PC-9 (cell line): Measurements from ENCODE around the gene ATOSB. TPM values are rescaled to one million over a fixed set of nuclear protein-coding genes. Genes with fewer than 3 reads are reported as not detected.

Experiments used
- BruUV-seq: library from RNA; stranded (reverse); fragments of 400-500 nt; replicated peaks from 2 replicates; lab custom pipeline; 2021; lab: Mats Ljungman, UMichigan
- CTCF ChIA-PET: fragments of 300-600 bp; sonication (Branson Sonifier 250); formaldehyde crosslinking; loops from one replicate; lab custom pipeline; 2022; ENCODE audit warnings: antibody characterized with exemption; lab: Charles Lee
- POLR2A ChIA-PET: fragments of 300-600 bp; sonication (Branson Sonifier 250); formaldehyde crosslinking; loops from one replicate; lab custom pipeline; 2022; ENCODE audit warnings: antibody characterized with exemption; ENCODE audit not compliant: unreplicated experiment; lab: Charles Lee
- DNase-seq, 2 experiments: peaks; one replicate each; pipeline versions ENCODE4 v3.0.0 to v3.0.0-alpha.2; 2015 to 2022; ENCODE audit warnings: mixed read lengths in 1 of 2
- H2AFZ ChIP-seq: fragments of 200-600 bp; sonication (generic); 2 replicates; pipeline ENCODE4 v1.8.1; 2017; ENCODE audit warnings: antibody characterized with exemption
- H3F3A ChIP-seq: fragments of 200-600 bp; sonication (generic); 2 replicates; pipeline ENCODE4 v1.8.1; 2017; ENCODE audit warnings: antibody characterized with exemption, mild to moderate bottlenecking, low read depth; ENCODE audit not compliant: insufficient read depth
- H3K27ac ChIP-seq: fragments of 200-600 bp; sonication (generic); 2 replicates; pipeline ENCODE4 v1.6.1; 2016; ENCODE audit warnings: mixed run types
- H3K27me3 ChIP-seq: fragments of 200-600 bp; sonication (generic); 2 replicates; pipeline ENCODE4 v1.6.1; 2016; ENCODE audit warnings: low read depth, mixed run types; ENCODE audit not compliant: insufficient read depth
- H3K36me3 ChIP-seq: fragments of 200-600 bp; sonication (generic); 2 replicates; pipeline ENCODE4 v1.6.1; 2016; ENCODE audit warnings: low read depth, mixed run types
- H3K4me1 ChIP-seq: fragments of 200-600 bp; sonication (generic); replicated peaks from 2 replicates; pipeline ENCODE4 v1.6.1; 2016; ENCODE audit warnings: mixed run types; ENCODE audit not compliant: insufficient read depth
- H3K4me2 ChIP-seq: fragments of 200-600 bp; sonication (generic); 2 replicates; pipeline ENCODE4 v1.6.1; 2017; ENCODE audit warnings: mixed run types
- H3K4me3 ChIP-seq: fragments of 200-600 bp; sonication (generic); 2 replicates; pipeline ENCODE4 v1.6.1; 2016; ENCODE audit warnings: mixed run types
- H3K79me2 ChIP-seq: fragments of 200-600 bp; sonication (generic); 2 replicates; pipeline ENCODE4 v1.6.1; 2017; ENCODE audit warnings: low read depth, mixed run types
- H3K9me2 ChIP-seq: fragments of 200-600 bp; sonication (generic); 2 replicates; pipeline ENCODE4 v1.8.1; 2017; ENCODE audit warnings: mild to moderate bottlenecking; ENCODE audit not compliant: insufficient read depth
- H3K9me3 ChIP-seq: fragments of 200-600 bp; sonication (generic); 2 replicates; pipeline ENCODE4 v1.8.1; 2016; ENCODE audit warnings: low read depth; ENCODE audit not compliant: insufficient read depth
- H4K20me1 ChIP-seq: fragments of 200-600 bp; sonication (generic); 2 replicates; pipeline ENCODE4 v1.8.1; 2017; ENCODE audit not compliant: insufficient read depth
- EZH2 ChIP-seq: fragments of 200-600 bp; sonication (generic); IDR thresholded peaks from 2 replicates; pipeline ENCODE4 v1.8.0; 2017; ENCODE audit warnings: antibody characterized with exemption, low read depth
- intact Hi-C: fragments of 100-400 bp; cut with micrococcal nuclease; formaldehyde crosslinking; loops from one replicate; pipeline ENCODE4 v1.10.0; 2022; ENCODE audit not compliant: unreplicated experiment
- total RNA-seq: library from RNA; stranded (reverse); gene quantifications from 2 replicates; pipeline ENCODE4 v1.2.3, GENCODE V29; 2021
- TF ChIP-seq, protein P1 (sequence below): fragments of 200-600 bp; sonication (generic); conservative IDR thresholded peaks from 2 replicates; pipeline ENCODE4 v1.6.1; 2017; ENCODE audit warnings: mixed run types, antibody characterized with exemption, mild to moderate bottlenecking, moderate library complexity

The ATOSB gene
- total RNA-seq, 1 experiment from 2014 or later, result 10.5 TPM

DNA sequence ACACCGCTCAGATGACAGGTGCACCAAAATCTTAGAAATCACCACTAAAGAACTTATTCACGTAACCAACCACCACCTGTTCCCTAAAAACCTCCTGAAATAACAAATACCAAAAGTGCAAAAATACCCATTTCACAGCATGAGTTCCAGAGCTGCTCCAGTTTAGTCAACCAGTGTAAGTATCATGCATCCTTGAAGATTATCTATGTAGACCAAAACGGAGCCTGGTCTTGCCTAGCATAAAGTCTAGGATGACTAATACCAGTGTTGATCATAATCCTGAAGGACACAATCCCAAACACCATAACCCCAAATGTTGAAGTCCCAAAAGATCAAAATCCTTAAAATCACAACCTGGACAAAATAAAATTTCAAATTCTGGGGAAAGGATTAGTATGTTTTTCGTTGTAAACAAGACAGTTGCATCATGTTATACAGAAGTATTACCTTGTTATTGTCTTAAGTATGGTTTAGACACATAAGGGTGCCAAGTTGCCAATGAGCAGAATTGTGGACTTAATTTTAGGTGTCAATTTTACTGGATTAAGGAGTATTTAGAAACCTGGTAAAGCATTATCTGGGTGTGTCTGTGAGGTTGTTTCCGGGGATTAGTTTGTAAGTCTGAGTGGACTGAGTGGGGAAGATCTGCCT, 61.4 kb downstream of the ATOSB start:
- Histone ChIP-seq H3K36me3 (peaks cover 11% of the 10 kb centered on the region; the same call in 1 of the 2 replicates), H3K27me3 (no peaks in the 10 kb centered on the region), H3K9me2 (no peaks in the 10 kb centered on the region), H3K9me3 (no peaks in the 10 kb centered on the region), H3K79me2 (no peaks in the 10 kb centered on the region), H3K4me2 (no peak overlapping the region), H4K20me1 (peaks cover 4% of the 10 kb centered on the region; the same call in 1 of the 2 replicates), H3F3A (peaks cover 19% of the 10 kb centered on the region; the same call in 1 of the 2 replicates), H3K4me1 (no peaks in the 10 kb centered on the region), H2AFZ (no peak overlapping the region), H3K4me3 (no peak overlapping the region), H3K27ac (no peak overlapping the region)
- intact Hi-C loops, result no loop called here
- BruUV-seq, result no TSS peak
- TF ChIP-seq, protein P1, sequence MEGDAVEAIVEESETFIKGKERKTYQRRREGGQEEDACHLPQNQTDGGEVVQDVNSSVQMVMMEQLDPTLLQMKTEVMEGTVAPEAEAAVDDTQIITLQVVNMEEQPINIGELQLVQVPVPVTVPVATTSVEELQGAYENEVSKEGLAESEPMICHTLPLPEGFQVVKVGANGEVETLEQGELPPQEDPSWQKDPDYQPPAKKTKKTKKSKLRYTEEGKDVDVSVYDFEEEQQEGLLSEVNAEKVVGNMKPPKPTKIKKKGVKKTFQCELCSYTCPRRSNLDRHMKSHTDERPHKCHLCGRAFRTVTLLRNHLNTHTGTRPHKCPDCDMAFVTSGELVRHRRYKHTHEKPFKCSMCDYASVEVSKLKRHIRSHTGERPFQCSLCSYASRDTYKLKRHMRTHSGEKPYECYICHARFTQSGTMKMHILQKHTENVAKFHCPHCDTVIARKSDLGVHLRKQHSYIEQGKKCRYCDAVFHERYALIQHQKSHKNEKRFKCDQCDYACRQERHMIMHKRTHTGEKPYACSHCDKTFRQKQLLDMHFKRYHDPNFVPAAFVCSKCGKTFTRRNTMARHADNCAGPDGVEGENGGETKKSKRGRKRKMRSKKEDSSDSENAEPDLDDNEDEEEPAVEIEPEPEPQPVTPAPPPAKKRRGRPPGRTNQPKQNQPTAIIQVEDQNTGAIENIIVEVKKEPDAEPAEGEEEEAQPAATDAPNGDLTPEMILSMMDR, result no peak
- no peak for TF ChIP-seq EZH2
- DNase-seq, result no peak
- ChIA-PET POLR2A (interaction anchor here (0.7 kb wide), 1 partner anchor 9 kb away, joined by 12 read pairs; no protein-coding TSS in a partner anchor), CTCF (no interaction called here)

Other genes with a start within 250 kb of the ATOSB start
- not detected in 2 replicates for gene PHF24, start 157.6 kb downstream of the ATOSB start, total RNA-seq
- gene DNAJB5, start 126.1 kb downstream of the ATOSB start, total RNA-seq, result 0.79 and 0.98 TPM in 2 replicates
- 200 and 216 TPM in 2 replicates for gene VCP, start 43.2 kb downstream of the ATOSB start, total RNA-seq
- gene FANCG, start 35.9 kb downstream of the ATOSB start, total RNA-seq, result 45.3 and 48.7 TPM in 2 replicates
- 18.2 and 20.3 TPM in 2 replicates for gene PIGO, start 19.3 kb downstream of the ATOSB start, total RNA-seq
- 109 and 122 TPM in 2 replicates for gene STOML2, start 12.7 kb downstream of the ATOSB start, total RNA-seq
- gene UNC13B, start 46.1 kb upstream of the ATOSB start, total RNA-seq, result not detected in 2 replicates